Common myeloid progenitor, CD34-positive (primary cell): ENCODE measurements around the gene CASK.
A peak's percentile ranks its signal among the peaks of the same experiment; 100 is the strongest.

ENCODE experiments used
- CTCF ChIA-PET: fragments of 350-600 bp; sonication (Branson Sonifier 250); formaldehyde crosslinking; loops from one replicate; lab custom pipeline; 2021; ENCODE audit warnings: antibody characterized with exemption; lab: Charles Lee
- POLR2A ChIA-PET: fragments of 350-600 bp; sonication (Branson Sonifier 250); formaldehyde crosslinking; loops from one replicate; lab custom pipeline; 2021; ENCODE audit warnings: antibody characterized with exemption; lab: Charles Lee
- DNase-seq, 3 donors: peaks; one replicate each; pipeline versions ENCODE4 v3.0.0 to v3.0.0-alpha.2; 2013
- H3K27ac ChIP-seq, 2 experiments: 1 replicate in 1 of 2; 2 replicates in 1 of 2; pipeline ENCODE4 v1.7.0; 2013; ENCODE audit warnings: inconsistent platforms in 2 of 2, low read length in 2 of 2, mild to moderate bottlenecking in 2 of 2, low read depth in 1 of 2, moderate library complexity in 1 of 2; ENCODE audit not compliant: severe bottlenecking in 2 of 2, insufficient read depth in 1 of 2, poor library complexity in 1 of 2
- H3K27me3 ChIP-seq, 5 experiments: replicated peaks in 2 of 5; 1 replicate in 3 of 5; 2 replicates in 2 of 5; pipeline versions ENCODE4 v1.6.1 to v1.7.0; 2013; ENCODE audit warnings: low read length in 4 of 5, mild to moderate bottlenecking in 2 of 5, moderate library complexity in 2 of 5, inconsistent platforms in 1 of 5; ENCODE audit not compliant: insufficient read depth in 5 of 5, control insufficient read depth in 4 of 5
- H3K36me3 ChIP-seq, 4 experiments: 1 replicate in 2 of 4; 2 replicates in 2 of 4; pipeline versions ENCODE4 v1.6.1 to v1.7.0; 2013; ENCODE audit warnings: low read length in 3 of 4, control low read depth in 1 of 4, mild to moderate bottlenecking in 1 of 4; ENCODE audit not compliant: control insufficient read depth in 4 of 4, insufficient read depth in 4 of 4
- H3K4me1 ChIP-seq, 4 experiments: 1 replicate in 3 of 4; 2 replicates in 1 of 4; pipeline versions ENCODE4 v1.6.1 to v1.7.1; 2013; ENCODE audit warnings: low read length in 3 of 4, mild to moderate bottlenecking in 3 of 4, control low read depth in 1 of 4, inconsistent platforms in 1 of 4, moderate library complexity in 1 of 4; ENCODE audit not compliant: control insufficient read depth in 4 of 4, insufficient read depth in 4 of 4; ENCODE audit errors: control extremely low read depth in 1 of 4
- H3K4me3 ChIP-seq, 7 experiments: 1 replicate in 4 of 7; 2 replicates in 3 of 7; pipeline versions ENCODE4 v1.5.1 to v1.7.0; 2013; ENCODE audit warnings: mild to moderate bottlenecking in 7 of 7, low read length in 6 of 7, moderate library complexity in 6 of 7, inconsistent platforms in 2 of 7, low read depth in 2 of 7, control low read depth in 1 of 7; ENCODE audit not compliant: insufficient read depth in 4 of 7, control insufficient read depth in 1 of 7; ENCODE audit errors: extremely low read depth in 1 of 7
- H3K9me3 ChIP-seq, 5 experiments: 1 replicate in 4 of 5; 2 replicates in 1 of 5; pipeline versions ENCODE4 v1.6.1 to v1.7.1; 2013; ENCODE audit warnings: low read length in 4 of 5, mild to moderate bottlenecking in 2 of 5, inconsistent platforms in 1 of 5, low read depth in 1 of 5, moderate library complexity in 1 of 5; ENCODE audit not compliant: control insufficient read depth in 4 of 5, insufficient read depth in 2 of 5; ENCODE audit errors: control extremely low read depth in 1 of 5
- WGBS: methylation state at CpG from one replicate; pipeline ENCODE4 v1.1.5; 2013; ENCODE audit not compliant: insufficient coverage; 5-methylcytosine and 5-hydroxymethylcytosine counted together

CASK gene

GRCh38 chrX:41630091-41630490 lies 293.3 kb downstream of the CASK start:
- Histone ChIP-seq H3K4me3 (no peak overlapping the region), H3K27me3 (no peaks in the 10 kb centered on the region), H3K36me3 (no peaks in the 10 kb centered on the region), H3K4me1 (peaks cover 0 to 10% (median 4%) of the 10 kb centered on the region in 4 experiments), H3K9me3 (no peaks in the 10 kb centered on the region), H3K27ac (no peak overlapping the region)
- ChIA-PET POLR2A (no interaction called here), CTCF (no interaction called here)
- WGBS, result no CpG with 5 or more reads among the region's 2 CpGs
- no peak for DNase-seq

GRCh38 chrX:41629539-41629938 lies 293.8 kb downstream of the CASK start:
- Histone ChIP-seq H3K9me3 (no peaks in the 10 kb centered on the region), H3K27me3 (no peaks in the 10 kb centered on the region), H3K4me1 (peaks cover 0 to 6% (median 3%) of the 10 kb centered on the region in 4 experiments), H3K27ac (no peak overlapping the region), H3K36me3 (no peaks in the 10 kb centered on the region), H3K4me3 (no peak overlapping the region)
- no CpG with 5 or more reads among the region's 1 CpG for WGBS
- DNase-seq, result no peak
- ChIA-PET POLR2A (no interaction called here), CTCF (no interaction called here)

- 28% methylated on average over 3 of the region's 5 CpGs for WGBS
- ChIA-PET POLR2A (no interaction called here), CTCF (no interaction called here)
- H3K9me3 ChIP-seq, result no peaks in the 10 kb centered on the region
- peak; percentile 6 to 44 (median 25) for DNase-seq
- peaks cover 0 to 2% (median 0%) of the 10 kb centered on the region in 4 experiments for H3K36me3 ChIP-seq
- peak overlapping the region in 2 of 7 experiments; percentile 6 to 45 for H3K4me3 ChIP-seq
- H3K4me1 ChIP-seq, result peaks cover 0 to 8% (median 6%) of the 10 kb centered on the region in 4 experiments
- no peaks in the 10 kb centered on the region for H3K27me3 ChIP-seq
- H3K27ac ChIP-seq, result peak overlapping the region in 1 of 2 experiments; percentile 7
These were observed 302.1 kb downstream of the CASK start for GRCh38 chrX:41621222-41621723.

- Histone ChIP-seq H3K9me3 (no peaks in the 10 kb centered on the region), H3K4me1 (peaks cover 0 to 8% (median 6%) of the 10 kb centered on the region in 4 experiments), H3K27ac (no peak overlapping the region), H3K27me3 (no peaks in the 10 kb centered on the region), H3K4me3 (no peak overlapping the region), H3K36me3 (peaks cover 0 to 2% (median 0%) of the 10 kb centered on the region in 4 experiments)
- ChIA-PET CTCF (no interaction called here), POLR2A (no interaction called here)
- no peak for DNase-seq
These were observed 304.1 kb downstream of the CASK start for GRCh38 chrX:41619221-41619620.

- CTCF ChIA-PET, result no interaction called here
- Histone ChIP-seq H3K4me1 (peaks cover 0 to 8% (median 6%) of the 10 kb centered on the region in 4 experiments), H3K4me3 (no peak overlapping the region), H3K36me3 (no peaks in the 10 kb centered on the region), H3K27ac (no peak overlapping the region), H3K9me3 (no peaks in the 10 kb centered on the region), H3K27me3 (no peaks in the 10 kb centered on the region)
- DNase-seq, result no peak
- 100% methylated on average over 1 of the region's 3 CpGs for WGBS
- POLR2A ChIA-PET, result no interaction called here
These were observed 306.4 kb downstream of the CASK start for GRCh38 chrX:41616935-41617334.

- POLR2A ChIA-PET, result no interaction called here
- CTCF ChIA-PET, result no interaction called here
These were observed 307.1 kb downstream of the CASK start for GRCh38 chrX:41616255-41616654.

GRCh38 chrX:41608244-41608643 lies 315.1 kb downstream of the CASK start:
- Histone ChIP-seq H3K27me3 (peaks cover 0 to 4% (median 0%) of the 10 kb centered on the region in 5 experiments), H3K36me3 (no peaks in the 10 kb centered on the region), H3K9me3 (no peaks in the 10 kb centered on the region), H3K4me1 (peaks cover 0 to 7% (median 3%) of the 10 kb centered on the region in 4 experiments), H3K4me3 (no peak overlapping the region), H3K27ac (no peak overlapping the region)
- DNase-seq, result no peak
- ChIA-PET CTCF (no interaction called here), POLR2A (no interaction called here)
- no CpG with 5 or more reads among the region's 1 CpG for WGBS

More at GRCh38 chrX:41616255-41616654, 307.1 kb downstream of the CASK start:
- DNase-seq, result no peak
- Histone ChIP-seq H3K9me3 (no peaks in the 10 kb centered on the region), H3K36me3 (no peaks in the 10 kb centered on the region), H3K4me3 (no peak overlapping the region), H3K4me1 (peaks cover 0 to 5% (median 3%) of the 10 kb centered on the region in 4 experiments), H3K27me3 (no peaks in the 10 kb centered on the region), H3K27ac (no peak overlapping the region)
